Lower leg skin (tissue), 3 donors: ENCODE data around the gene SIL1.

ENCODE experiments used
- CTCF ChIP-seq, 3 donors: fragments of 450-650 bp; IDR thresholded peaks; one replicate each; pipeline ENCODE4 v1.5.1; 2016; ENCODE audit warnings: antibody characterized with exemption in 3 of 3, mild to moderate bottlenecking in 3 of 3, moderate library complexity in 2 of 3
- POLR2A ChIP-seq, 2 donors: fragments of 450-650 bp; IDR thresholded peaks; one replicate each; pipeline ENCODE4 v1.6.1; 2016 to 2017; ENCODE audit warnings: antibody characterized with exemption in 2 of 2, mild to moderate bottlenecking in 1 of 2, moderate library complexity in 1 of 2

GRCh38 chr5:138903130-138903775 lies 294.9 kb downstream of the SIL1 start:
- TF ChIP-seq CTCF (IDR thresholded peaks at IDR 0.05), result no peak
- TF ChIP-seq POLR2A (IDR thresholded peaks at IDR 0.05), result no peak
